NAMALWA (cell line): Measurements from ENCODE around the gene NHEJ1.

Experiments
- DNase-seq: peaks from one replicate; pipeline ENCODE4 v3.0.0-alpha.2; 2015; ENCODE audit warnings: low spot score

Gene NHEJ1

DNA sequence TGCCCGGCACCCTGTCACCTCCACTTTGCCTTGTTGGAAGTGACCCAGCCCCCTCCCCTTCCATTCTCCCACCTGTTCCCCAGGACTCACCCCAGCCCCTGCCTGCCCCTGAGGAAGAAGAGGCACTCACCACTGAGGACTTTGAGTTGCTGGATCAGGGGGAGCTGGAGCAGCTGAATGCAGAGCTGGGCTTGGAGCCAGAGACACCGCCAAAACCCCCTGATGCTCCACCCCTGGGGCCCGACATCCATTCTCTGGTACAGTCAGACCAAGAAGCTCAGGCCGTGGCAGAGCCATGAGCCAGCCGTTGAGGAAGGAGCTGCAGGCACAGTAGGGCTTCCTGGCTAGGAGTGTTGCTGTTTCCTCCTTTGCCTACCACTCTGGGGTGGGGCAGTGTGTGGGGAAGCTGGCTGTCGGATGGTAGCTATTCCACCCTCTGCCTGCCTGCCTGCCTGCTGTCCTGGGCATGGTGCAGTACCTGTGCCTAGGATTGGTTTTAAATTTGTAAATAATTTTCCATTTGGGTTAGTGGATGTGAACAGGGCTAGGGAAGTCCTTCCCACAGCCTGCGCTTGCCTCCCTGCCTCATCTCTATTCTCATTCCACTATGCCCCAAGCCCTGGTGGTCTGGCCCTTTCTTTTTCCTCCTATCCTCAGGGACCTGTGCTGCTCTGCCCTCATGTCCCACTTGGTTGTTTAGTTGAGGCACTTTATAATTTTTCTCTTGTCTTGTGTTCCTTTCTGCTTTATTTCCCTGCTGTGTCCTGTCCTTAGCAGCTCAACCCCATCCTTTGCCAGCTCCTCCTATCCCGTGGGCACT lies 21.9 kb upstream of the NHEJ1 start:
- DNase-seq: no peak

- DNase-seq: no peak
These were observed 20.9 kb upstream of the NHEJ1 start for GRCh38 chr2:219181531-219181930.

GRCh38 chr2:219180961-219181360 lies 20.3 kb upstream of the NHEJ1 start:
- no peak for DNase-seq

- no peak for DNase-seq
These were observed 19.2 kb upstream of the NHEJ1 start for GRCh38 chr2:219179601-219180465.

GRCh38 chr2:219178377-219179175 lies 18.0 kb upstream of the NHEJ1 start:
- DNase-seq: peak; percentile 46

GRCh38 chr2:219177552-219178376 lies 17.1 kb upstream of the NHEJ1 start, which contains the start of gene RETREG2:
RETREG2 (plus strand) TSS chr2:219178275; CDS start chr2:219178353, 78 bp downstream.
- DNase-seq: peak; percentile 92

GRCh38 chr2:219176818-219177551 lies 16.4 kb upstream of the NHEJ1 start, which contains the start of gene CNPPD1:
CNPPD1 (minus strand) TSS chr2:219176925; CDS start chr2:219176828, 97 bp downstream.
- DNase-seq: peak; percentile 92

DNA sequence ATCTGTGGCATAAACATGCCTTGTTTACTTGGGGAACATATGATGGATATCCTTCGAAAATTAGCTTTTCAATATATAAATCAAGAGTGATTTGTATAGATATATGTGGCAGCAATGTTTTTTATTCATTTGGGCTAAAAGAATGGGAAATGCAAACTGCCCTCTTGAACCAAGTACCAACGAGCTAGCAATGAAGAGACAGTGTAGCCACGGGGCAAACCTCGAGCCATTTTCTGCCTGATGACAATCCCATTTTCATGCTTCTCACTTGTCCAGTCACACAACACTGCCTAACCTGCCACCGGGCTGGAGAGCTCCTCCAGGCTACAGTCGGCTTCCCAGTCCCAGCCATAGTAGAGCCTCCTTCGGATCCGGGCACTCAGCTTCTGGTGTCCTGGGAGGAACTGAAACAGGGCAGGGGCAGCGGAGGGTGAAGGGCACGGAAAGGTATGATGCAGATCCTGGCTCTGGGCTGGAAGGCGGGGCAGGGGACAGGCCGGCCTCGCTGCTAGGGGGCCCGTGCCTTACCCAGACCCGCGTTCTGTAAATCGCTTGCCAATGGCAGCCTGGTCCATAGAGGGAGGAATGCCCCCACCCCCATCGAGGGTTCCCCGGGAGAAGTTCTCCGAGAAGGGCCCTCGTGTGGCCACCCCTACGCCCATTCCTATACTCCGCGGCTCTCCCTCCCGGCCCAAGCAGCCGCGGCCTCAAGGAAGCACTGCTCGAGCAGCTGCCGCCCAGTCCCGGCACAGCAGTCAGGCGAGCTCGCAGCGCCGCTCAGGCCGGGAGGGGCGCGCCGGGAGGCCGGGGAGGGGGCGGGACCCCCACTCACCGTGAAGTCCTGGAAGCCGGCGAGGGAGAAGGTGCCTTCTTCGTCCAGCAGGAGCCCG lies 15.6 kb upstream of the NHEJ1 start:
- peak; percentile 65 for DNase-seq

- no peak for DNase-seq
These were observed 14.9 kb upstream of the NHEJ1 start for GRCh38 chr2:219175486-219175885.

- DNase-seq: no peak
These were observed 14.2 kb upstream of the NHEJ1 start for GRCh38 chr2:219174801-219175200.

DNA sequence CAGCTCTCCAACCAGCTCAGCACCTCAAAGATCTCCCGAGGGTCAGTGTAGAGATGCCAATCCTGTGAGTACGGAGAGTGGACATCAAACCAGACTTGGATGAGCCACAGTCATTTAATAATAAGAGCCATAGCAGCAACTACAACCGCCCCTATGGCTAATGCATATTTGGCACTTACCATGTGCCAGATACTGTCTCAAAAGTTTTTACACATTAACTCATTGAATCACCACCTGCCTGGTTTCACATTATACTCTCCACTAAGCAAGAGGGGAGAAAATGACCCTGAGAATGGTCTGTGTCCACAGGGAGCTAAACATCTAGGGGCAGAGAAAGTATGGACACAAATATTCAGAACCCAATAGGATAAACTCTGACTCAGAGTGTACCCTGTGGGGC lies 13.5 kb upstream of the NHEJ1 start:
- DNase-seq: no peak

DNA sequence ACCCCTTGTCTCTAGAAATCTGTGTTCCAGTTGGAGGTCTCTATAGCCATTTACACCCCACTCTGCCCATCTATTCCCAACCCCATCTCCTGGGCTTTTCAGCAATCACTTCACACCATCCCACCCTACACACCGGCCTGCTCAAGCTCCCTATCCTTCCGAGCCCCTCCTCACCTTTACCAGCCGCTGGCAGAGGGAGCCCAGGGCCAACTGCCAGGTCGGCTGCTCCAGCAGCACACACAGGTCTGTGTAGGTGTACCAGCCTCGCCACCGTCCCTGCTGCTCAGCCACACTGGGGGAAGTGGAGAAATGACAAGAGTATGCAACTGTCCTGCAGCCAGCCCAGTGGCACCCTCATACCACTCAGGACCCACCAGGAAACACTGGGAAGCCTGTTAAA lies 12.6 kb upstream of the NHEJ1 start:
- no peak for DNase-seq

DNA sequence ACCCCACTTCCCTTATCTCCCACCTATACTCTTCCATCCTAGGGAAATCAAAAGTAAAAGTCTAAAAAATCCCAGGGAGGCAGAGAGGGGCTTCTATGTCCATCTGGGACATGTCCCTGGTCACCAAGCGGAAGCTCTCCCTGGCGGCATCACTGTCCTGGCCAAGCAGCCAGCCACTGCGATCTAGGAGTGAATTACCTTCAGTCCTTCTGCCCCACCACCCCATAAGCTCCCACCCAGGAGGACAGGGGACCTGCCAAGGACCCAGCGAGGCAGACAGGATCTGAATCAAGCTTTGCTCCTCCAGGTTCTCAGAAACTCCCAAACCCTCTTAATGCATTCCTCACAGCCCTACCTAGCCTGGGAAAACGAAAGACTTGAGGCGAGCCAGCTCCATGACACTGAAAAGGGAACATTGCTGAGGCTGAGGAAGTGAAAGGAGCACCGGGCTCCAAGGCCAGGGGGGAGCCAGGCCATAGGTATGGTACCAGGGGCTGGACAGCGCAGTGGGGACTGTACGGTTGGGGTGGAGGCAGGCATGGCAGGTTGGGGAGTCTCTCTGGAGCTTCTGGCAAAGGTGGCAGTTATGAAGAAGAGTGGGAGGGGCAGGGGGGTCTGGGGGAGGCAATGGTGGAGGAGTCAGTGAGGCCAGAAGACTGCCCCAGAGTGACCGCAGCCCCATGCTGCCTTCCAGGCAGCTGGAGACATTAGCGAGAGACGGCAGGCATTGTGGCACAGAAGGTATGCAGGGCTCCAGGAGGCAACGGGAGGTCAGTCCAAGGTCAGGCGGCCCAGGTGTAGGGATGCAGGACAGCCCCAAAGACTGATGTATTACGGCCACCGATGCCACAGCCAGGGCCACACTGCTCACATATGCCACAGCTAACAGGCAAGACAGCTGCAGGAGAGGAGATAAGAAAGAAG lies 11.9 kb upstream of the NHEJ1 start:
- no peak for DNase-seq

GRCh38 chr2:219171231-219171651 lies 10.6 kb upstream of the NHEJ1 start:
- peak; percentile 67 for DNase-seq

GRCh38 chr2:219169930-219170654 lies 9.5 kb upstream of the NHEJ1 start, which contains the start of gene SLC23A3:
SLC23A3 (minus strand) TSS chr2:219170029; CDS start chr2:219169984, 45 bp downstream.
- DNase-seq: no peak

- DNase-seq: no peak
These were observed 8.3 kb upstream of the NHEJ1 start for GRCh38 chr2:219168932-219169331.

DNA sequence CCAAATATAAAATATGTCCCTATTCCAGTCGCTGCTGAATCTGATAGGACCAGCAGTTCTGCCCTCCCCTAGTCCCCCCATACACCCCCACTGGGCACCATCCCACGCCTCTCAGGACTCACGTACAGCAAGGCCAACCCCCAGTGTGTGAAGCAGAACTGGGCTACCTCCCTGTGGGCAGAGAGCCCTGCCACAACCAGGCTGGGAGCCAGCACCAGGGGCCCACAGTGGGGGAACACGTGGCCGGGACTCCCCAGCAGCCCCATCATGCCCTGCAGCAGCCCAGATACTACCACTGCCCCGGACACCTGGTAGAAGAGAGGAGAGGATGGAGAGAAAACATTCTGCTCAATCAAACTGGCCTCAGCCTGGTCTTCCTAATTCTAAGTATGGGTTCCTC lies 7.9 kb upstream of the NHEJ1 start:
- DNase-seq: no peak
